GM20000 (cell line): ENCODE results near the gene DNAL4.

Experiments used
- DNase-seq: peaks from one replicate; pipeline ENCODE4 v3.0.0; 2012; ENCODE audit warnings: low spot score
- CTCF ChIP-seq: IDR thresholded peaks from 2 replicates; pipeline ENCODE4 v1.5.1; 2012; ENCODE audit warnings: mild to moderate bottlenecking, control low read depth; ENCODE audit errors: extremely low read depth, missing control alignments

Gene DNAL4

GRCh38 chr22:38758276-38758945 lies 35.5 kb downstream of the DNAL4 start:
- DNase-seq: peak; percentile 60
- TF ChIP-seq CTCF: no peak

GRCh38 chr22:38757464-38757757 lies 36.5 kb downstream of the DNAL4 start:
- DNase-seq: no peak
- no peak for TF ChIP-seq CTCF

GRCh38 chr22:38756711-38757463 lies 37.1 kb downstream of the DNAL4 start:
- no peak for DNase-seq
- no peak for TF ChIP-seq CTCF

- no peak for TF ChIP-seq CTCF
- peak; percentile 100 for DNase-seq
These were observed 37.9 kb downstream of the DNAL4 start, which contains the start of gene SUN2 for GRCh38 chr22:38755911-38756532. SUN2 (minus strand) TSS chr22:38755998; CDS start chr22:38752628, 3,370 bp downstream.

- peak; percentile 88 for DNase-seq
- no peak for TF ChIP-seq CTCF
These were observed 38.6 kb downstream of the DNAL4 start for GRCh38 chr22:38755155-38755910.

GRCh38 chr22:38754751-38755154 lies 39.2 kb downstream of the DNAL4 start:
- TF ChIP-seq CTCF: no peak
- peak; percentile 66 for DNase-seq
